NCI-H1417 (cell line): ENCODE data around the gene LAIR1.

ENCODE experiments used
- DNase-seq, 3 experiments: peaks; one replicate each; lab custom pipeline; 2025; lab: John Stamatoyannopoulos, UW

Gene LAIR1

DNA sequence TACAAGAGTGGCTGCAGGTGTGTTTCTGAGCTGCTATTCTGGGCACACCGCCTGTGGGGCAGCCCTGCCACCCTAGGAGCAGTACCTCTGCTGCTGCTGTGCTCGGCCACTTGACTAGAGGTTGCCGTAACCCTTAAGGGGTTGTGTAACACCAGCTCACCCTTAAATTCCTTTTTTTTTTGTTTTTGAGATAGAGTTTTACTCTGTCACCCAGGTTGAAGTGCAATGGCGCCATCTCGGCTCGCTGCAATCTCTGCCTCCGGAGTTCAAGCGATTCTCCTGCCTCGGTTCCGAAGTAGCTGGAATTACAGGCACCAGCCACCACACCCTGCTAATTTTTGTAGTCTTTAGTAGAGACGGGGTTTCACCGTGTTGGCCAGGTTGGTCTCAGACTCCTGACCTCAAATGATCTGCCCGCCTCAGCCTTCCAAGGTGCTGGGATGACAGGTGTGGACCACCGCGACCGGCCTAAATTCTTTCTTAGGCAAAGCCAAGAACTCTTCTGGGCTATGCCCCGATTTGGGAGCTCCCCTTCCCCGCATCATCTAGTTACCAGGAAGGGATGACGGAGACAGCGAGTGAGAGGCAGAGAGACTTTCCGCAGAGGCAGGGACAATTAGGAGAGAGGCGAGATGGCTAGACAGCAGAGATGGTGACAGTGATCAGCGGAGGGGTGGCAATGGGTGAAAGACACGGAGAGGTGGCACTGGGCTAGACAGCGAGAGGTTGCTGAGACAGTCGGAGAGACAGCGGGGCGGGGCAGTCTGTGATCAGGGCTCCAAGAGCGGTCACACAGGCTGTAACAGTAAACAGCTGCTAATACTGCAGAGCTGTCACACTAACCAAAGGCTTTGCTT, 47.4 kb downstream of the LAIR1 start:
- no peak for DNase-seq

DNA sequence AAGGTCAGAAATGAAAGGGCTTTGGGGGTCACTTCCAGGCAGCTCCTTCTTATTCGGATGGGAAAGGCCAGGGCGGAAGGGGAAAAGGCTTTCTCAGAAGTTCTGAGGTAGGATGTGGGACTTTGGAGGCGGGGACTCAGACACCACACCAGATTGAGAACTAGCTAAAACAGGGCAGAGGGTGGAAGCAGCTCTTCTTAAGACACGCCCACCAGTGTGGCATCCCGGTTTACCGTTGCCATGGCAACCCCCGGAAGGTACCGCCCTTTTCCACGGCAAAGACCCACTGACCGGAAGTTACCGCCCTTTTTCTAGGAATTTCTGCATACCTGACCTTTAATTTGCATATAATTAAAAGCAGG, 48.0 kb downstream of the LAIR1 start:
- DNase-seq = no peak

DNA sequence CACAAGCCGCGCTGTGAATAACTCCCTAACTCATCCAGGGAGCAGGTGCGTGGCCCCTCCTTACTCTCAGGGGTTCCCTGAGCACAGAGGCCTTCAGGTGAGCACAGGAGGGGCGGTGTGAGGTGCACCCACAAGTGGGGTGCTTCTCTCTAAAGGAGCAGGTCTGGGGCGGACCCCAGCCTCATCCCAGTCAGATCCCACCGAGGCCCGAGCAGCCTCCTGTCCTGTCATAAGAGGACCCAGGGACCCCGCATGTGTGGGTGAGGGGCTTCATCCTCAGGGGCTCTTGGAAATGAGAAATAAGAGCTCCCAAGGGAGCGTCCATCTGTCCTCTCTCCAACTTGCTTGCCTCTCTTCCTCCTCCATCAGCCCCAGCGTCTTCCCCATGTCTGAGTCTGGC, 48.8 kb downstream of the LAIR1 start:
- DNase-seq = no peak

- no peak for DNase-seq
Measured at GRCh38 chr19:54312436-54313377, 52.0 kb downstream of the LAIR1 start, which contains the start of gene LILRA5. LILRA5 (minus strand) TSS chr19:54313166; CDS start chr19:54313019, 147 bp downstream.

GRCh38 chr19:54312011-54312410, 52.7 kb downstream of the LAIR1 start:
- DNase-seq = no peak

GRCh38 chr19:54311486-54311885, 53.2 kb downstream of the LAIR1 start:
- no peak for DNase-seq

GRCh38 chr19:54310543-54310942, 54.2 kb downstream of the LAIR1 start:
- DNase-seq = no peak

GRCh38 chr19:54309811-54310210, 54.9 kb downstream of the LAIR1 start:
- no peak for DNase-seq

DNA sequence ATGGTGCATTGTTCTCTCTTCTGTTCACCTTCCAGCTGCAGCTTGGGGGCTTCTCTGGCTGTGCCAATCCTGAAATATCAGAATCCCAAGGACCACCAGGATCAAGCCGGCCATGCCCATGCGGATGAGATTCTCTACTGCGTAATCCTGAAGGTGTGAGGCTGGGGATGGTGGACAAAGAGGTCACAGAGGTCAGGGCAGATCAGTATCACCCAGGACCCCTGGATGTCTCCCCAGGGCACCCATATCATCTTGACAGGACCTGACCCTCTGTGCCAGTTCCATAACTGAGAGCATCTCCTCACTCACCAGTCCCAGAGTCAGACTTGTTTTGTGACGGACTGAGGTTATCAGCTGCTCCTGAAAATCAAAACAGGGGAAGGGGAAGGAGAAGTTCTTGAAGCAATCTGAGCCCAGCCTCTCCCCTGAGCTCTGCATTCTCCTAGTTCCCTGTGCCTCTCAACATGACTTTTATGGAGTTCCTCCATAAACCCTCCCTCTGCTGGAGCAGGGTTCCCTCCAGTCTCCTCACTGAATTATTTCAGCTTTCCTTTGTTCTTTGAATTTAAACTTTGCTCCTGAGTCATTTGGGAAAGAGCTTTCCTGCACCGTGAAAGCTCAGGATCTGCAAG, 57.2 kb downstream of the LAIR1 start:
- no peak for DNase-seq

- DNase-seq = no peak
Measured at GRCh38 chr19:54305141-54305540, 59.6 kb downstream of the LAIR1 start.

DNA sequence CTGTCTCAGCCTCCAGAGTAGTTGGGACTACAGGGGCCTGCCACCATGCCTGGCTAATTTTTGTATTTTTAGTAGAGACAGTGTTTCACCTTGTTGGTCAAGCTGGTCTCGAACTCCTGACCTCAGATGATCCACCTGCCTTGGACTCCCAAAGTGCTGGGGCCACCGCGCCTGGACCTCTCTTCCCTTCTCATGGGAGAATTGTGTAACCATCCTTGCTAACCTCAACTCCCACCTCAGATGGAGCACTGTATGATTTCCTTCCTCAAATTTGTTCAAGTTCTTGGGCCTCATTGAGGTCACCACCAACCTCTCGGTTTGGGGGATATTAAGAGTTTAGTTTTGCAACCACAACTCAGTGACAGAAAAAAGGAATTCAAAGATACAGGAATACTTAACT, 62.5 kb downstream of the LAIR1 start:
- DNase-seq = no peak
